Heart right ventricle (tissue), 16 donors: ENCODE data around the gene PPARG. TPM values are rescaled to one million over a fixed set of nuclear protein-coding genes. Genes with fewer than 3 reads are reported as not detected.

Experiments
- ATAC-seq, 8 donors: fragments of 200-7000 bp; cut with Tn5 transposase; one replicate each; pipeline ENCODE4 v1.9.1; 2020; ENCODE audit warnings: mild to moderate bottlenecking in 8 of 8, moderate library complexity in 8 of 8, moderate number of reproducible peaks in 1 of 8
- DNase-seq, 2 donors: peaks; one replicate each; pipeline ENCODE4 v3.0.0-alpha.2; 2020
- H3K27ac ChIP-seq, 10 donors: fragments of 200-600 bp; sonication (generic) in 2 of 10; one replicate each; pipeline versions ENCODE4 v1.5.0 to v1.8.0; 2020 to 2022; ENCODE audit warnings: mild to moderate bottlenecking in 3 of 10
- H3K27me3 ChIP-seq, 7 donors: fragments of 200-600 bp; one replicate each; pipeline ENCODE4 v1.8.0; 2021 to 2022; ENCODE audit warnings: mild to moderate bottlenecking in 2 of 7
- H3K36me3 ChIP-seq, 9 donors: fragments of 200-600 bp; sonication (generic) in 1 of 9; one replicate each; pipeline versions ENCODE4 v1.5.0 to v1.8.0; 2020 to 2022; ENCODE audit warnings: mild to moderate bottlenecking in 2 of 9
- H3K4me1 ChIP-seq, 9 donors: fragments of 200-600 bp; sonication (generic) in 1 of 9; one replicate each; pipeline versions ENCODE4 v1.5.0 to v1.8.0; 2020 to 2022; ENCODE audit warnings: mild to moderate bottlenecking in 4 of 9
- H3K4me3 ChIP-seq, 10 donors: fragments of 200-600 bp; sonication (generic) in 2 of 10; one replicate each; pipeline versions ENCODE4 v1.5.0 to v1.8.0; 2020 to 2022; ENCODE audit warnings: mild to moderate bottlenecking in 7 of 10, moderate library complexity in 2 of 10
- H3K9me3 ChIP-seq, 11 donors: fragments of 200-600 bp in 10 of 11; sonication (generic) in 2 of 11; one replicate each; pipeline versions ENCODE4 v1.5.0 to v1.8.0; 2013 to 2022; ENCODE audit warnings: mild to moderate bottlenecking in 2 of 11, control low read depth in 1 of 11, moderate library complexity in 1 of 11
- CTCF ChIP-seq, 9 donors: fragments of 200-600 bp; sonication (generic) in 2 of 9; IDR thresholded peaks; one replicate each; pipeline versions ENCODE4 v1.5.0 to v1.8.0; 2021 to 2022; ENCODE audit warnings: antibody characterized with exemption in 9 of 9, mild to moderate bottlenecking in 5 of 9, moderate library complexity in 1 of 9
- WGBS, 2 donors: extraction: QIAGEN DNeasy Blood & Tissue Kit; methylation state at CpG; one replicate each; pipeline ENCODE4 v1.1.7; 2013; ENCODE audit warnings: inconsistent platforms in 1 of 2; 5-methylcytosine and 5-hydroxymethylcytosine counted together
- intact Hi-C, 10 donors: fragments of 100-400 bp; cut with DNase I; formaldehyde crosslinking; loops; one replicate each; pipeline versions ENCODE4 v1.11.1 to v1.14.2; 2022
- polyA plus RNA-seq, 2 donors: library from polyadenylated mRNA; stranded (reverse); fragments of 200-250 nt; gene quantifications; one replicate each; pipeline ENCODE4 v1.2.3, GENCODE V29; 2013
- total RNA-seq, 10 donors: library from RNA; stranded (reverse); fragmentation: NEBNext Ultra II Directional in 3 of 10; extraction: Animal tissue kit (Norgen Biotek cat#: 25700) in 3 of 10; gene quantifications; one replicate each; pipeline versions ENCODE4 v1.2.1 to v1.2.4, GENCODE V29; 2021 to 2023
- donor health status: Arrhythmogenic right ventricular cardiomyopathy.
- donor health status: ischemic (EF 13 %, LVEDD 7.1; RV severe dilation, severe dysfunction).
- donor health status: healthy with polysubstance abuse.
- donor health status: DM: no; HTN: yes; CAD: no.
- donor health status: DM: no; HTN: no; CAD: no.
- donor health status: ischemic (EF 25% LVEDD 6.9; RV normal size, moderate dysfunction).
- donor health status: ischemic (EF 25% LVEDD 5.7; RV mildly dilated, moderate dysfunction).
- donor health status: healthy.
- donor health status: DM: yes; HTN: yes; CAD: no.
- donor health status: Ischemic cardiomyopathy.
- donor health status: ischemic (EF 35%, LVEDD 5.7; RV mildly dilated, moderate dysfunction).
- donor health status: nonischemic (EF 11% LVEDD 7.7; RV severe dilation, severe dysfunction).
- donor health status: DM: yes; HTN: yes; CAD: no.
- donor health status: PGD.
- donor health status: ischemic (EF 29% LVEDD 5.4; RV normal size, mild dysfunction).
- donor health status: nonischemic (EF 23%, LVEDD 6.1; RV moderate dilation, normal function).

PPARG gene
- total and polyA plus RNA-seq, 12 donors = 10.8 to 31.5 (median 14.6) TPM

- peak in 1 of 8 donors; percentile 38 for ATAC-seq
These were observed 134.3 kb downstream of the PPARG start for GRCh38 chr3:12423131-12423530.

DNA sequence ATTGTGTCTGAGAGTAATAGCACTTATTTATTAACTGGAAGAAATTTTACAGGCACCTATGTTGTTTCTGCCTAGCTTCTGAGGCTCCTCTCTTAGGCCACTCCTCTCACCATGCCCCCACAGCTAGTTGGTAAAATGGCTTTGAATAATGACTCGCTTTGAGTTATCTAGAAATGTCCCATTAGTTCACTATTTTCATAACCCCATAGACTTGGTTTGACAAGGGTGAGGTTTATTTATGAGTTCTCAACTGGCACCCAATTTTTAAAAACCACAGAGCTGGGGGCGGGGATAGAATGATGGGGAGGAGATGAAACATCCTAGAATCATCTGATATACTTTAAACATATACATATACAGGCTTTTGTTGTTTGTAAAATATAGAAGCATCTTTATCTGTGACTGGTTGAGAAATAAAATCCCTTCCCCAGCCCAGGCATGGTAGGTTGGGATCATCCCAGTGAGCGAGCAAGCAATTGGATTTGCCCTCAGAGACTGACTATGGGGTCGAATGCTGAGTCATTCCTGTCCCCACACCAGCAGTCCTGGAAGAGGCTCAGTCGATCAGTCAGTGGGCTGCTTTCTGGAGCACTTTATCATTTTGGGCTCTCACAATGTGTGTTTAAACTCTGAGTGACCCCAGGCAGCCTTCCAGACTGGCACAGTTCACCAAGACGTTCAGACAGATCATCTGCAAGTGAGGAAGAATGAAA, 135.2 kb downstream of the PPARG start:
- TF ChIP-seq CTCF (IDR thresholded peaks at IDR 0.05) = no peak

More at GRCh38 chr3:12423131-12423530, 134.3 kb downstream of the PPARG start:
- Histone ChIP-seq H3K27ac (no peak overlapping the region), H3K27me3 (no peaks in the 10 kb centered on the region), H3K9me3 (no peaks in the 10 kb centered on the region), H3K4me1 (peaks cover 3 to 39% (median 25%) of the 10 kb centered on the region in 9 donors), H3K4me3 (no peak overlapping the region), H3K36me3 (no peaks in the 10 kb centered on the region)
- DNase-seq = no peak
- intact Hi-C loops = no loop called here
- WGBS, 2 donors = 71 to 76% methylated on average over 4 of the region's 4 CpGs
- no peak for TF ChIP-seq CTCF (IDR thresholded peaks at IDR 0.05)

DNA sequence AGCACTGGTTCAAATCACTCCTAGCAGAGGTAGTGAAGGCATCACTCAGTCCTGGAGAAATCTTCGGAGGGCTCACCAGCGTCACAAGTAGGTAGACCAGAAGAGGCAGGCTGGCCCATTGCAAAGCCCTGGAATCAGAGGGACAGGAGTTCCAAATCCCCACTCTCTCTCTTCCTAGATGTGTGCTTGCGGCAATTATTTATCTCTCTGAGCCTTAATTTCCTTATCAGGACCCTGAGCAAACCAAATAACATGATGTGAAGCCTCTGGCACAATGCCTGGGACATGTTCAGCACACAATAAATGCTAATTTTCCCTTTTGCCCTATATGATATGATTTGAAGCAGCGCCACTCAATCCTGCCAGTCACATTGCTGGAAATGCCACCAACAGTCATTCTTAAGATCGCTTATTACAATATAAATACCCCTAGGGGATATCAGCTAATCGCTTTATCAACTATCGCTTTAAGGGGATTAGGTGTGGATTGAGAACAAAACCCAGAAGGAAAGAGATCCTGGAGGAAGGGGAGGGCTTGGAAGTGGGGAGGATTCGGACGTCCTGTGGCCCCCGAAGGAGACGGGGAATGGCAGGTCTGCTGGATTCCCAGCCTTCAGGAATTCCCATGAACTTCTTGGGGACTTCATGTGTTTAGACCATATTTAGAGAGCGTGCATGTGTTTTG, 135.9 kb downstream of the PPARG start:
- peaks cover 3 to 41% (median 30%) of the 10 kb centered on the region in 9 donors for H3K4me1 ChIP-seq
- ATAC-seq (peak in 2 of 8 donors; percentile 12 to 39), DNase-seq (no peak)
- H3K9me3 ChIP-seq = no peaks in the 10 kb centered on the region
- no peak overlapping the region for H3K4me3 ChIP-seq
- H3K36me3 ChIP-seq = no peaks in the 10 kb centered on the region
- no peak overlapping the region for H3K27ac ChIP-seq
- 61 to 70% methylated on average over 12 of the region's 12 CpGs for WGBS, 2 donors
- H3K27me3 ChIP-seq = no peaks in the 10 kb centered on the region
- intact Hi-C loops = no loop called here
- no peak for TF ChIP-seq CTCF (IDR thresholded peaks at IDR 0.05)

More for the DNA sequence above, 135.2 kb downstream of the PPARG start:
- peaks cover 3 to 37% (median 25%) of the 10 kb centered on the region in 9 donors for H3K4me1 ChIP-seq
- DNase-seq = no peak
- intact Hi-C loops = no loop called here
- no peaks in the 10 kb centered on the region for H3K36me3 ChIP-seq
- ATAC-seq = peak in 6 of 8 donors; percentile 46 to 60 (median 55)
- no peak overlapping the region for H3K4me3 ChIP-seq
- H3K27me3 ChIP-seq = no peaks in the 10 kb centered on the region
- WGBS, 2 donors = 59 to 63% methylated on average over 6 of the region's 6 CpGs
- H3K27ac ChIP-seq = peak overlapping the region in 1 of 10 donors; percentile 18
- no peaks in the 10 kb centered on the region for H3K9me3 ChIP-seq

DNA sequence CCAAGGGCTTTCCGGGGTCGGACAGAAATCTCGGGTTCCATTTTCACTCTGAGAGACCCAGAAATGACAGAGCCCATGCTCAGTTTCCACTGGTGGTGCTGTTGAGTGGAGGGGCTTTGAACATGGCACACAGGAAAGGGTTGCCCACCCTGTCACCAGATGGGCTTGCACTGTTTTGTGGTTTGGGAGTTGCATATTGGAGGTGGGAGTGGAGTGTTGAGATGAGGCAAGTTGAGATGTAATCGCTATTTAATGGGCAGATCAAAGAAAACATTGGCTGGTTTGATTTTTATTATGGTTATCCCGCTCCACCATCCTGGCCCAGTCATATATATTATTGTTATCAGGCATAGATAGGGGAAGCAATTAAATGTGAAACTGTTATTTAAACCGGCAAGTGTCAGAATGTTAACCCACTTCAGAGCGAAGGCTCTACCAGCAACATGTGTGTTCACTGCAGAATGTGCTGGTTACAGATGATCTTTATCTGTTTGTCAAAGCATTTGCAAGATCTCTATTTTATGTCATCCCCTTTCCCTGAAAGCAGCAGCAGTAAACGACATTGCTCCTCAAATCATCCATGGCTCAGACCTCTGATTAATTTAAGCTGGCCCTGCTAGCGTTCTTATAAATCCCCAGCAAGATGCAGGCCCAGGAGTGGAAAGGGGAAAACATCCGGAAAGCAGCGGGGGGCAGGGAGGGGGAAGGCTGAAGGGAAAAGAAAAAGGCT, 137.1 kb downstream of the PPARG start:
- no peak for TF ChIP-seq CTCF (IDR thresholded peaks at IDR 0.05)
- no peaks in the 10 kb centered on the region for H3K9me3 ChIP-seq
- peaks cover 3 to 45% (median 34%) of the 10 kb centered on the region in 9 donors for H3K4me1 ChIP-seq
- no peaks in the 10 kb centered on the region for H3K27me3 ChIP-seq
- intact Hi-C loops = no loop called here
- H3K27ac ChIP-seq = no peak overlapping the region
- H3K4me3 ChIP-seq = no peak overlapping the region
- no peaks in the 10 kb centered on the region for H3K36me3 ChIP-seq
- DNase-seq (no peak), ATAC-seq (no peak)
- whole genome bisulfite sequencing, 2 donors = 81 to 84% methylated on average over 11 of the region's 11 CpGs
